Hippocampal formation (tissue), 2 donors: ENCODE results near the gene JPH4.

Source experiments
- DNase-seq, 2 donors: peaks; one replicate each; lab custom pipeline; 2025; lab: John Stamatoyannopoulos, UW

JPH4 gene

GRCh38 chr14:23580152-23580926 lies 1.7 kb upstream of the JPH4 start:
- DNase-seq, result no peak

GRCh38 chr14:23579739-23580138 lies 1.1 kb upstream of the JPH4 start:
- no peak for DNase-seq

- no peak for DNase-seq
Observed at GRCh38 chr14:23579311-23579630, 681 bp upstream of the JPH4 start.

GRCh38 chr14:23577710-23578392 lies 739 bp downstream of the JPH4 start:
- no peak for DNase-seq

GRCh38 chr14:23577004-23577681 lies 1.4 kb downstream of the JPH4 start:
- no peak for DNase-seq

GRCh38 chr14:23573384-23574015 lies 5.1 kb downstream of the JPH4 start:
- peak in 1 of 2 donors; percentile 44 for DNase-seq

GRCh38 chr14:23572836-23573235 lies 5.8 kb downstream of the JPH4 start:
- DNase-seq, result no peak

GRCh38 chr14:23572524-23572828 lies 6.1 kb downstream of the JPH4 start:
- DNase-seq, result no peak

GRCh38 chr14:23571701-23572523 lies 6.7 kb downstream of the JPH4 start:
- DNase-seq, result no peak

- DNase-seq, result no peak
Observed at GRCh38 chr14:23570806-23571483, 7.6 kb downstream of the JPH4 start.

GRCh38 chr14:23569443-23570151 lies 9.0 kb downstream of the JPH4 start:
- DNase-seq, result peak; percentile 32 to 82

- DNase-seq, result no peak
Observed at GRCh38 chr14:23568600-23569331, 9.8 kb downstream of the JPH4 start.

GRCh38 chr14:23568021-23568599 lies 10.5 kb downstream of the JPH4 start:
- no peak for DNase-seq

GRCh38 chr14:23567186-23568020 lies 11.2 kb downstream of the JPH4 start, which contains the start of gene AP1G2:
Gene AP1G2, minus strand, starts transcription at chr14:23567791. Its CDS starts 477 bp downstream, at chr14:23567314.
- peak; percentile 39 to 72 for DNase-seq

GRCh38 chr14:23566778-23567185 lies 11.8 kb downstream of the JPH4 start:
- DNase-seq, result no peak

GRCh38 chr14:23566112-23566777 lies 12.3 kb downstream of the JPH4 start:
- DNase-seq, result no peak

GRCh38 chr14:23565626-23566025 lies 13.0 kb downstream of the JPH4 start:
- no peak for DNase-seq

- DNase-seq, result no peak
Observed at GRCh38 chr14:23564876-23565275, 13.7 kb downstream of the JPH4 start.
